IPS DF 19.7 (cell line): Measurements from ENCODE around the gene LPAR1.

ENCODE experiments used
- DNase-seq: peaks from one replicate; pipeline ENCODE4 v3.0.0-alpha.2; 2013; ENCODE audit warnings: low read depth, low spot score

LPAR1 gene

GRCh38 chr9:111001526-111001925 is 36.7 kb downstream of the LPAR1 start:
- no peak for DNase-seq

GRCh38 chr9:111000202-111000601 is 38.1 kb downstream of the LPAR1 start:
- DNase-seq, result no peak

GRCh38 chr9:110999379-110999778 is 38.9 kb downstream of the LPAR1 start:
- DNase-seq, result no peak

- no peak for DNase-seq
Observed at GRCh38 chr9:110997847-110998246, 40.4 kb downstream of the LPAR1 start.

DNA sequence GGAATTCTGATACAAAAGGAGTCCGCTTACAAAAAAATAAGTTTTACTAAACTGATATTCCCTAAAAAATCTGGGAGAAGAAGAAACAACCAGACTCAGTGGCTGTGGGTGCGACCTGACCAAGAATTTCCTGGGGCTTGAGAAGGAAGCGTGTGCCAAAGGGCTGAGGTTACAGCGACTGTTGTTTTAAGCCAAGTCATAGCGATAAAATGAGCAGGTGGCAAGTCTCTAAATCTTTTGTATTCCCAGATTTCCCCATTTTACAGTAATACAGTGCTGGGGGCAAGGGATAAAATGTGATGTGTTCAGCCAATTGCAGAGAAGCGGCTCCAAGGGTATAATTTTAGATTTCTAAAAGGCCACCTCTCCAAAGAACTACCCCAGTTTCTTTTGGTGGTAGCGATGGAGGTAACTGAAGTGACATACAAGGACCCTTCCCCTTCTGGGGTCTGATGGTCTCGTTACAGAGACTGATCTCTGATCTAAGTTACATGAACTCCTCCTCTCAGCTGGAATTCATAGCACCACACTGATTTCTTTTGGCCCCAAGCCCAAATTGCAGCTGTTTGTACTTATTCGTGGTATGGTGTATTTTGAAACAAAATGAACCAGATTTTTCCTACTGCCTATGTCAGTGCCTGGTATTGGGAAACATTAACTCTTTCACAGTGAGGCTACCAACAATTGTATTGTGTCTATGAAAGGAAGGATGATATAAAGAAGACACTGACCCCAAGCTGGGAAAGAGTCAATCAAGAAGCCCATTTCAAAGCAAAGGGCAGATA is 41.6 kb downstream of the LPAR1 start:
- no peak for DNase-seq

DNA sequence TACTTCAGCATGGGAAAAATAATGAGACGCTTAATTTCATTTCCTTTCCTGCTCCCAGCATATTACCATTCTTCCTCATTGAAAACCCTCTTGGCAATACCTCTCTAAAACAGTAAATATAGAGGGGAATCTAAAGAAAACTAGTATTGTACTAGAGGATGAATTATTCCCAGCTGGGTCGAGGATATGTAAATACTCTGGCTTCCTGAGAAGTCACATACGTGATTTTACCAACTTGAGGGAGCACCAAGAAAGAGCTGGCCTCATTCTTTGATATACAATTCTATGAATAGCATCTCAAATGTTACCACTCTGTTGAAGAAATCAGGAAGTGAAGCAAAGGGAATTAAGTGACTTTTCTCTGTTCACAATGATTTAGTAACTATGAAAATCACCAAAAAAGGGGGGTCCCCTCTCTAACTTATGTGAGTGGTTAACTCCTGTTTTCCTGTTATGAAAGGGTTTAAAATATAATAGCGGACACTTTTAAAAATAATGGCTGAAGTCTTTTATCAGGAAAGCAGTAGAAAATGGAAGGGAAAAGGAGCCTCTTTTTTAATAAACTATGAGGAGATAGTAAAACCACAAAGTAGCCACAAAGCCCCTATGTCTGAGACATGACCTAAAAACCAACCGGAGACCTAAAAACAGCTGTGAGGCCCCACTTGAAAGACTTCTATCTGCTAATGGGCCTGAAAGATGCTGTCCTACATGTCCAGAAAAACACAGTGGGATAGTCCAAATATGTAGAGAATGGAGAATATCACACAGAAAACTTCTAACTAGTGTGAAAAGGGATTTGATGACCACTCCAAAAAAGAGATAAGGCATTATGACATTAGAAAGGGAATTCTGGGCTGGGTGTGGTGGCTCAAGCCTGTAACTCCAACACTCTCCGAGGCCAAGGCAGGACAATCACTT is 42.6 kb downstream of the LPAR1 start:
- no peak for DNase-seq

GRCh38 chr9:110994771-110995241 is 43.5 kb downstream of the LPAR1 start:
- no peak for DNase-seq

DNA sequence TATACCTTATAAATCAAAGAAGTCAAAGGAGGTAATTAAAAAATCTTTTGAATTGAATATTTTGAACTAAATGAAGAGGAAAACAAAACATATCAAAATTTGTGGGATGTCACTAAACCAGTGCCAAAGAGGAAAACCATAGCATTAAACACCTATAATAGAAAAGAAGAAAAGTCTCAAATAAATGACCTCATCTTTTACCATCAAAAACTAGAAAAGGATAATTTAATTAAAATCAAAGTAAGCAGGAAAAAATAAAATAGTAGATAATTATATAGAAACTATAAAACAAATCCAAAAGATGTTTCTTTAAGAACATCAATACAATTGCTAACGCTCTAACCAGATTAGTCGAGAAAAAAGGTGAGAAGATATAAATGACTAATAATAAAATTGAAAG is 47.8 kb downstream of the LPAR1 start:
- DNase-seq, result no peak

- no peak for DNase-seq
Observed at GRCh38 chr9:110986529-110986928, 51.7 kb downstream of the LPAR1 start.

- DNase-seq, result no peak
Observed at GRCh38 chr9:110984890-110985437, 53.3 kb downstream of the LPAR1 start.

DNA sequence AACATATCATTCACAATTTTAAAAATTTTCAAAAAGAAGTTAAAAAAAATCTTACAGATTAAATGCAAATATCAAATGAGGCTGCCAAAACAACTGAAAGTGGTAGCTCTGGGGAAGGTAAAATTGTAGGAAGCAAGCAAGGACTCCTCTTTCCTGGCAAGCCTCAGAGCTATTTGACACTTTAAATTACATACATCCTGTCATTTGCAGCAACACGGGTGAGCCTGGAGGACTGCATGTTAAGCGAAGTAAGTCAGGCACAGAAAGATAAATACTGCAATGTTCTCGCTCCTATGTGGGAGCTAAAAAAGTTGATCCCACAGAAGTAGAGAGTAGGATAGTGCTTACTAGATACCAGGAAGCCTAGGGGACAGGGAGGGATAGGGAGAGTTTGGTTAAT is 58.0 kb downstream of the LPAR1 start:
- DNase-seq, result no peak

DNA sequence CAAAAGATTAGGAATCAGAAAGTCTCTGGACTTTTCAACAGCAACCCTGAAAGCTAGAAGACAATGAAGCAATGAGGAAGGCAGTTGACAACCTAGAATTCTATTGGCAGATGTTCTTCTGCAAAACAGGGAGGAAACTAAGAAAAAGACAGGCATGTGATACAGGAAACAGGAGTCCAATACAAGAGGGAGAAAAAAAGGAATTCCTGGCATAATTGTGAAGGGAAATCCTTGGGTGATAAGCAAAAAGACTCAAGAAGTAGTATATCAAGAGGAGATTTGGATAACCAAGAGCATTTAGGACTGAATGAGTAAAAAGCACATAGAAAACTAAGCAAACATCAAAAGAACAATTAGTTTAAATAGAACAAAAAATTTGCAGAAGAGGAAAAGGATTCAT is 58.6 kb downstream of the LPAR1 start:
- no peak for DNase-seq

GRCh38 chr9:110978516-110978915 is 59.8 kb downstream of the LPAR1 start:
- no peak for DNase-seq

- no peak for DNase-seq
Observed at GRCh38 chr9:110977259-110977709, 61.0 kb downstream of the LPAR1 start.

DNA sequence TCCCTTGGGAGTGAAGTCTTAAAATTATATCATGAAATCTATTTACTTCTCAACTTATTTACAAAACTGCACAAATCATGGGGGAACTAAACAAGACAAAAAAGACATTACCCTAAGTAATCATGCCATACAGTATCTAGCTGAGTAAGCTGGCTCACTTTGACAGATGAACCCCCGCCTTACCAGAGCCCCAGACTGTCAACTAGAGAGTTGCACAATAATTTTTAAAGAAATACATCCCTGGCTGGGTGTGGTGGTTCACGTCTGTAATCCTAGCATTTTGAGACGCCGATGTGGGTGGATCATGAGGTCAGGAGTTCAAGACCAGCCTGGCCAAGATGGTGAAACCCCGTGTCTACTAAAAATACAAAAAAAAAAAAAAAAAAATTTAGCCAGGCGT is 62.3 kb downstream of the LPAR1 start:
- no peak for DNase-seq

DNA sequence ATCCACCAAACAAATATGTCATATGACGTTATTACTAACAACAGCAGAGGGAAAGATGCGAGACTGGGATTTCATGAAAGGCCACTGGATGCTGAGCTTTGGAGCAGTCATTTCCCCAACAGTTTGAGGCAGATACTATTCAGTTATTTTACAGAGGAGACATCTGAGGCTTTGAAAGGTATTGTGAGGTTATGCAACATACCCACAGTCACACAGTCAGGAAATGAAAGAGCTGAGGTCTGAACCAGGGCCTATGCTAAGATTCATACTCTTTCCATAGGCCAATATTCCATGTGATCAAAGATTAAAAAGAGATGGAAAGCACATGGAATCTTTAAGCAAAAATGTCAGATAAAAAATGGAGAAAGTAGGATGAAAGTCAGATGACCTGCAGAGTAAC is 63.0 kb downstream of the LPAR1 start:
- DNase-seq, result no peak

- DNase-seq, result no peak
Observed at GRCh38 chr9:110971705-110972104, 66.6 kb downstream of the LPAR1 start.

DNA sequence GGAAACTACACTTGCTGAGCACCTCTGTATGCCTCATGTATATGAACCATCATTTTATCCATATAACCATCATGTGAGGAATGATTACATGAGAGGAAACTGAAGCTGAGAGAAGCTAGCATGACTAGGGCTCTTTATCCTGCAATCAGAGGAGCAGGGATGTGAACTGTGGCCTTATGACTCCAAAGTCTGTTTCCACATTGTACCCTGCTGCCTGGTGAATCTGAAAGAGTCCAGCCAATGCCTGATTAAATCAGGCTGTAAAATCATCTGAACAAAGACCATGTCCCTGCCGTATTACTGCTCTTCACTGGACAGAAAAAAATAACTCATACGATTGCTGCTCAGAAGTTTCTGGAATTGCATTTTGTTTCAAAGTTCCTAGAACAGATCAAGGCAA is 67.0 kb downstream of the LPAR1 start:
- DNase-seq, result no peak

DNA sequence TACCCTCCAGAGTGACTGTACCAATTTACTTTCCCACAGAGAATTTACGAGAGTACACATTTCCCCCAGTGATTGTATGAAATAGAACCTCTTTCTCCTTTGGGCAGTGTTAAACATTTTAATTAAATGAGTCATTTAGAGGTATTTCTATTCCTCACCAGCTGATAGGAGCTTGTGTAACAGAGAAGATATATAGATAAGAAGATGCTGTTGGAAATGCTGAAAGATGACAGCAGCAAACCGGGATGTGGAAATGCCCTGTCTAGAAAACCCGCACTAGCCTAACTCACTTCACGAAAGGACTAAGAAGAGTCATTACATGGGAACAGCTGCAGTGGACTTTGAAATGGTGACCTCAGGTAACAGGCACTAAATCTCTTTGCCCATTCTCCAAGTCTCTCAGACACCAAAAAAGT is 68.3 kb downstream of the LPAR1 start:
- DNase-seq, result no peak

GRCh38 chr9:110968096-110968495 is 70.2 kb downstream of the LPAR1 start:
- DNase-seq, result no peak

GRCh38 chr9:110967196-110967595 is 71.1 kb downstream of the LPAR1 start:
- DNase-seq, result no peak

GRCh38 chr9:110960288-110960687 is 78.0 kb downstream of the LPAR1 start:
- no peak for DNase-seq
